ENCODE results near the gene RBMS3.

Gene RBMS3

DNA sequence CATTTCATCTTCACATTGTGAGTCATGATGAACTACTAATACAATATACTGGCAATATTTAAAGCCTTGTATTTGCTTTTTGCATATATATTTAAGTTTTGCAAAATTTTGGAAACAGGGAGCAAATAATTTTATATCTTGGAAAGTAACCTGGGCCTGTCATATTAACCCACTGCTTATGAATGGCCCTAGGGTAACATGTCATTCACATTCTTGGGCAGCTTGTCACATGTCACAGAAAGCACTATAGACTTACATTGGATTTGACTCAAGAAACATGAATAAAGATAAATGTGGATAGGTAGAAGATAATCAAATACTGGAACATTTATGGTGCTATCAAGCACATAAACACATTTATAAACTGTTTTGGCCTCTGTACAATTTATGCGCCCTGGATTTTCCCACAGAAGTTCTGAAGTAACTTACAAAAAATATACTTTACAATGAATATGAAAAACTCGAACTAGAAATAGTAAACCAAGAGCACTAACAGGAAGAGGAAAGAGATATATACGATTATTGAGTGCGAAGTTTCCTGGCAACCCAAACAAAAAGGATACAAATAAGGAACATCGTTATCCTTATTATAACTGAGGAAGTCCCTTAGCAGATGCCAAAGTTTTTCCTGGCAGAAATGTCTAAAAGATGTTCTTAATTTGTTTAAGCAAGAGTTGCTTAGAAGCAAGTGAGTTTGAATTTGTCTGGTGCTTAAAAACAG is 257.2 kb downstream of the RBMS3 start:
- DNase-seq: no peak

DNA sequence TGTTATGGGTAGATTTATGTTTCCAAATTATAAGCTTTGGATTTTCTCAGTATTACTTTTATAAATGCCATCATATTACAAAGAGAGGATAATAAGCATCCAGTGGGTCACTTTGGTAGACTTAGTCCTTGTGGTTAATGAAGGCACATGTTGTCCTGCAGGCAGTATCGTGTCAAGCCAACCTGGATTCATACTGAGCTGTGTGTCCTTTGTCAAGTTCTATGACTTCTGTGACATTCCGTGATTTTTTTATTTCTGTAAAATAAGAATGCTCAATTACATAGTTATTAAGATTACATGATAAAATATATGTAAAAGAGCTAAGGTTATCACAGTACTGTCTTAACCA is 257.7 kb downstream of the RBMS3 start:
- no peak for DNase-seq

DNA sequence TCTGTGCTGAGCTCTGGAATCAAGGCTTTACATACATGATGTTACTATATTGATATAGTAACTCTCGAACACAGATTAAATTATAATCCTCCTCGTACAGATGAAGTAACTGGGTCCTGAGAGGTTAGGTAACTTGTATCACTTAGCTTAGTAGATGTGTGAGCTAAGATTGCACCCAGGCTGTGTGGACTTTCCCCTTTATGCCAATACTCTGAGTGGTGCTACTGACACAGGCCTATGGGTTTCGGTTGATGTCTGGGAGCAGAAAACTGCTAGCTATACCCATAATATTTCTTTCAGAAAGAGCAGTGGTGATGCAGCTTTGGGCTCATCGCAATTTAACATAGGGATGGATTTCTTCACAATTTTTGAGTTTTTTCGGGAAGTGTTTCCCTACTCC is 259.7 kb downstream of the RBMS3 start:
- DNase-seq: no peak

DNA sequence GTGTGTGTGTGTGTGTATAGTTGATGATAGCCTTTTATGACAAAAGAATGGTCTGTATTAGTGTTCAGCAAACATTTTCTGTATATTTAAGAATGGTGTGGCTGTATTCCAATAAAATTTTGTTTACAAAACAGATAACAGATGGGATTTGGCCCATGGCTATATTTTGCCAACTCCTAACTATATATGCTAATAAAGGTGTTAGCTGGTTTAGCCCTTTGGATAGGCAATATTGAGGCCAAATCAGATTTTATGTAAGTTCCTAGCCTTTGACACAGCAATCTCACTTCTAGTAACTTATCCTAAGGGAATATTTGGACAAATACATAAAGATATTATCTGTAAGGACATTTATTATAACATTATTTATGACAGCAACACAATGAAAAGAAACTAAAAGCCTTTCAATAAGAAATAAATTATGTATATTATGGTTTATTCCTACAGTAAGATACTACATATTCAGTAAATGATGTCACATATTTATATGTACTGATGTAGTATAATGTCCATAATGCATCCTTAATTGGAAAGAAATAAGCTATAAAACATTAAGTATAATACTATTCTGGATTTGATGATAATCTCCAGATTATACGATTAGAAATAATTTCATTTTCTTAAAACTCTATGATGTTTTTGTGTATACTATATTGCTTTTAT is 264.0 kb downstream of the RBMS3 start:
- DNase-seq: no peak

DNA sequence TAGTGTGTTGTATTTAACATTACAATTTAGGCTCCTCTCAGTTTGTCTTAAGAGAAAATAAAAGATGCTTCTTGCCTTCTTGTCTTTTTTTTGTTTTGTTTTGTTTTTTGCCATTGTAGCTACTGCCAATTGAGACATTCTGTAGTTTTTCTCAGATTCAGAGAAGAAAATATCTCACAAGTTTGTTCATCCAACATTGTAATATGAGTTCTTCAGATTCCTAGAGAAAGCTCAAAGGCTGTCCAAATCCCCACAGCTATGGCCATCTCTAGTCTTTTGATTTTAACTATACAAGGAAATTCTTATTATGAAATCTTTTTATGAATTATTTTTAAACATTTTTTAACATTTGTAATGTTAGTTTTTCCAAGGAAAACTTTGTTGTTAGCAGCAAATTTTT is 264.7 kb downstream of the RBMS3 start:
- no peak for DNase-seq

DNA sequence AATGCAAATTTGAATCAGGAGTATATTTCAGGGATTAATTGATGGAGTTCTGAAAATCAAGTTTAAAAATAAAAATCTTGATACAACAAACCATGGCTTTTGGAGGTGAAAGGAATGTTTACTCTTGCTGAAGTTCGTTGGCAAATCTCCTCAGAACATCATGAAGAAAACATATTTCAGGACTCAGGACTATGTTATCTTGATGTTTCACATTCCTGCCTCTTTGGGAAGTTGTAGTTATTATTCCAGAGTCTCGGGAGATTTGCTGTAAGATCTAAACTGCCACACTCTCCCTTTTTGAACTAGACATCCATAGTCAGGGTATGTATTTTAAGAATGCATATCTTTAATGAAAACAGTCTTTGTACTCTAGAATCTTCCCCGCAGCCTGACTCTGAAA is 271.2 kb downstream of the RBMS3 start:
- no peak for DNase-seq

DNA sequence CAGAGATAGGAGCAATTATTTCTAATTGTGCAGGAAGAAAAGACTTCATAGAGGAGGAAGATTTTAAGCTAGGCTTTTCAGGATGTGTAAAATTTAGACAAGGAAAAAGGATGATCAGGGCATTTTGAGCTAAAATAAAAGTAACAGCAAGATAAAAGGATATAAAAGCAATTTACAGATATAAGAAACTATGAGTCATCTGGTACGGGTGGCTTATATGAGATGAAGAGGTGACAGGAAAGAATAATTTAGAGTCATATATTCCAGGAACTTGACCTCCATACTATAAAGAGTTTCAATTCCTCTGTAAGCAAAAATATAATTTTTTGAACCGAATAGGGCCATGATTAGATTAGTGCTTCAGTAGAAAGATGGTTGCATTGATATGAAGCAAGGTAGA is 273.7 kb downstream of the RBMS3 start:
- no peak for DNase-seq

DNA sequence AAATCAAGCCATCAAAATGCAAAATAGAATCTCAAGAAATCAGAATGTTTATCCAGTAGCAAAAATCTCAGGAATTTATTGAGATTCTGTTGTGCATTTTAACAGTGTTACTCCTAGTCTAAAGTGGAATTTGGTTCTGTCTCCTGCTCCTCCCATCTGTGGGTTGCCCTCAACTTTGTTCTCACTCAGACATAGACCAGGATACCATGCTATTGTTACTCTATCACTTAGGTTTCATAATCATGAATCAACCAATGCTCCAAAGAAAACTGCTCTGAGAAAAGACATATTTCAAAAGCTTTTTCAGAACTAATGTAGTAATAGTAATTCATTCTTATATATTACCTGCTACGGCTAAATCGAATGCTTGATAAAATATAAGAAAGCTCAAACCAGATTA is 274.7 kb downstream of the RBMS3 start:
- DNase-seq: no peak

DNA sequence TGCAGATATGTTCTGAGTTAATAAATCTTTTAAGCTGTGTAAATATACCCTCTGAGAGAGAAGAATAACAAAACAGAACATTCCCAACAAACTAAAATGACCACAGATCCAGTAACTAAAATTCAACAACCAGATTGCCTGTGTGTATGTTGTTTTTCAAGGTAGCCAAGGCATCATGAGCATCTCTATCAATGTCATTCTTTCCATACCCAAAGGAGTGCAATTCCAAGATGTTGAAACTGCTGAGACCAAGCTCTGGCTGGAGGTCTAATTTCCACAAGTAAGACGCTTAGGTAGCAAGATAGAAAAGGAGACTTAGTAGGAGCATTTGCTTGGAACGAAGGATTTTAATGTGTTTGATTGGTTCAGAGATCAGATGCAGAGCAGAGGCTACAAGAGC is 276.3 kb downstream of the RBMS3 start:
- no peak for DNase-seq

DNA sequence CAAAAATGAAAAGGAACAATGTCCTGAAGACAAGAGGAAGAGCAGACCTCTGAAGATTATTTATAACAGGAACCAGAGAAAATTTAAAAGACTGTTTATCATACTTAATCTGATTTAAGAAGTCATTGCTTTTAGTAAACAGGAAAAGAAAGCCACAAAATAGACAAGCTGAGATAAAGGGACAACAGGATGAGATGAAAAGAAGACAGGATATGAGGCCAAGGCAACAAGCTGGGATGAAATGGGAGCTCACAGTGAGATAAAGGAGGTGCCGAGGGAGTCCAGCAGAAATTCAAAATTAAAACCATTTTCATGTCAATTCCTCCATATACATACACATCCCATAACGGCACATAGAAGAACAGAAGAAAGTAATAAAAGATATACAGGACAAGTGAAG is 277.0 kb downstream of the RBMS3 start:
- DNase-seq: no peak

DNA sequence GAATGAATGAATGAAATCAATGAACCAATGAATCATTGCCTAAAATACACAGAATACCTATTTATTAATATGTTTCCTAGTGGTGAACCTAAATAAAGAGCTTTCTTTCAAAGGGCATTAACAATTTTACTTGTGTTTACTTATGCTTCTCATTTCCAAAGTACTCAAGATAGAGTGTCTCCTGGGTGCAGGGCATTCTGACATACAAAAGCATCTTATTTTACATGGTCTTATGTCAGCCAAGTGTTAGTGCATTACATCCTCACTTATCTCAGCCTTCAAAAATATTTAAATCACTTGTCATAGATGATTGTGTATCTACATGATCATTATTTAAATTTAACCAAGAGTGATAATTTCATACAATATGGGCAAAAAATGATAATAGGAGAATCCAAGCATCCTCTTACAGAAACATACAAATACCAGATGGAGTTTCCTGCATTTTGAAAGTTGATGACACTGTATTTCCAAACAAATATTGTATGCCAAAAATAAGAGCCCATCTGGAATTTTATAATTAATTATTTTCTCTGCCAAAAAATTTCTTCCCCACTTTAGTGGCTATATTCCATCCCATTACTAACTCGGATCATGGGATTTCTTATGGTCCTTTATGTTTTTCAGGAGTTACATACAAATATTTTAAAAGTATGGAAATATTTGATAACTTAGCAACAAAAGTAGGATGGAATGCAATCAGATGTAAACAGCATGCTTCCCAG is 279.0 kb downstream of the RBMS3 start:
- DNase-seq: no peak

DNA sequence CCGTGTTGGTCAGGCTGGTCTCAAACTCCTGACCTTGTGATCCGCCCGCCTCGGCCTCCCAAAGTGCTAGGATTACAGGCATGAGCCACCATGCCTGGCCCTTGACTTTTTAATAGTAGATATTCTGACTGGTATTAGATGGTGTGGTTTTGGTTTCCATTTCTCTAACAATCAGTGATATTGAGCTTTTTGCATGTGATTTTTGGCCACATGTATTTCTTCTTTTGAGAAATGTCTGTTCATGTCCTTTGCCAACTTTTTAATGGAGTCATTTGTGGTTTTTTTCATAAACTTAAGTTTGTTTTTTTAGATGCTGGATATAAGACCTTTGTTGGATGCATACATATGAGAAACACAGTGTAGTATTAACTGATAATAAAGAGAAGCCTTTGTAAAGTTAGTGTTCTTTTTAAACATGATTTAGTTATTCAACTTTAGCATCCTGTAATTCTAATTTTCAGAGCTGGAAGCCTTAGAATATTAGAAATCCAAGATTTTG is 280.8 kb downstream of the RBMS3 start:
- DNase-seq: no peak

DNA sequence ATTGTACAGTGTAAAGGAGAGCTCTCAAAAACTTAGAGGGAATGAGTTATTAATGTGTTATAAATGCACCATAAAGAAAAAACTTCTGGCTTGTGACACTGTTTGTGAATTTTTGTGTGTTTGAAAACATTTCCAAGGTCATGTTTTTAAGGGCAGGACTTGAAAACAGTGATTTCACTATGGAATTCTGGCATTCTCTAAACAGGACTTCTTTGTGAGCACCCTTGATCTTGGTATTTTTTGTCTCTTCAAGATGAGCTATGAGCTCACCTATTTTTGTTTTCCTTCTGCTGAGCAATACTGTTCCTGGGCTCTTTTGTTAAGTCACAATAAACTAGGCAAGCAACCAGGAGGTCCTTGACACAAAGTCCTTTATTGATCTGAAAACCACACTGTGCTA is 284.4 kb downstream of the RBMS3 start:
- DNase-seq: no peak

DNA sequence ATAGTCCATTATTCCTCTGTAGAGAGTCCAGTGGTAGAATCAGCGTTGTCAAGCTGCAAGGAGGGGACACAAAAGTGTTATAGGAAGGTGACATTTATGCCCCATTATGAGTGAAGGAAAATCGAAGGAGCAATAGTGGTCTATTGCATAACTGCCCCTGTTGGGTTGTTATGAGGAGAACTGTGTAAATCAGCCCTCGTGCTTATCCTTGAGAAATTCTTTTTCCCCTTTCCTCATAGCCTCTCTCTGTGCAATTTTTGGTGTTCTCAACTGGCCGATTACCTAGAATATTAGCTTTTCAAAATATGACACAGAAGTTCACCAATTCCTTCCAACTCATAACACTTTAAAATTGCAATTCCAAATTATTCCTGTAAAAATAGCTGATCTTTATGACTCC is 286.6 kb downstream of the RBMS3 start:
- no peak for DNase-seq

DNA sequence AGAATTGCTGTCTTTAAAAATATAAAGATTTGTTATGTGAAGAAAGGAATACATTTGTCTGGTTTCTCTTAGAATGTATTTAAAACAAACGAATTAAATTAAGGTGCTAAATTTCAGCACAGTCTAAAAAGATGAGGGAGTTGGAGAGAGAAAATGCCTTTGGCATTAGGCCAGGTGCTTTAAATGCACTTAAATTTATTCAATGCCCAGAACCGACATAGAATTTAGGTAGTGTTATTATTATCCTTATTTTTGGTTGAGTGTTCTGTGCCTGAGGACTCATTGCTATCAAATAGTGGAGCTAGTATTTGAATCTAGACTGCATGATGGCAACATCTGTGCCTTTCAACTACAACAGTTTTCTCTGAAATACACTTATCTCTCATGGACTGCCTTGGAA is 287.5 kb downstream of the RBMS3 start:
- DNase-seq: no peak

DNA sequence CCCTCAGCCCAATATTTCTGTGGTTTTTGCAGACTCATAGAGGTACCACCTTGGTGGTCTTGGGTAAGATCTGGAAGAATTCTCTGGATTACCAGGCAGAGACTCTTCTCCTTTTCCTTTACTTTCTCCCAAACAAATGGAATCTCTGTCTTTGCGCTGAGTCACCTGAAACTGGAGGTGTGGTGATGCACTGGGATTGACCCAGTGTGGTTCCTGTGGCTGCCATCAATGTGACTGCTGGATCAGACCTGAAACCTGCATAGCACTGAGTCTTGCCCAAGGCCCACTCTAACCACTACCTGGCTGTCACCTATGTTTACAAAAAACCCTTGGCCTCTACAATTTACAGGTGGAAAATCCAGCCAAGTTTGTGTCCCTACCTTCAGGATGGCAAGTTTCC is 295.3 kb downstream of the RBMS3 start:
- DNase-seq: no peak

DNA sequence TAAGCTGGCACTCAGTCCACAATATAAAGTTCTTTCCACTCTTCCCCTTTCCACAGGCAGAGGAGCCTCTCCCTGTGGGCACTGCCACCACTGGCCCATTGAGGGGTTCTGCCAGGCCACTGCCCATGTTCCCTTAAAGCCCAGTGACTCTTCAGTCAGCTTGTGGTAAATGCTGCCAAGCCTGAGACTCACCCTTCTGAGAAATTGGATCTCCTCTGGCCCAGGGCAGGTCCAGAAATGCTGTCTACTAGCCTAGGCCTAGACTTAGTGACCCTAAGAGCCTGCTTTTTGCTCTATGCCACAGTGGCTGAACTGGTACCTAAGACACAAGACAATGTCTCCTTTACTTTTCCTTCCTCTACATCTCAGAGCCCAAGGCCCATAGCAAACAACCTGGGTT is 295.8 kb downstream of the RBMS3 start:
- DNase-seq: no peak

DNA sequence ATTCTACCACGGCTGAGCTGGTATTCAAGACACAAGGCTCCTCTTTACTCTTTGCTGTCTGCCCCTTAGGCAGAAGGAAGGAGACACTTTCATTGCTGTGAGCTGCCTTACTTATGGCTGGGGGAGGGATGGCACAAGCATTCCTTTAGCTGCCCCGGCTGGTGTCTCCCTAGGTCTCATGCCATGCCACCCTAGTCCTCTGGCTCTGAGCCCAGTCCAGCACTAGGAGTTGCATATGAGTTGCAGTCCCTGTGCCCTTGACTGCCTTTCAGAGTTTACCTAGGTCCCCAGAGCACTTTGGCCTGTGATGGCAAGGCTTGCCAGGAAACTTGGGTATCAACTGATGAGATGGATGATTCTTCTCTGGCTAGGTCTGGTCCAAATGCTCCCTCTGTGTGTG is 296.4 kb downstream of the RBMS3 start:
- no peak for DNase-seq

DNA sequence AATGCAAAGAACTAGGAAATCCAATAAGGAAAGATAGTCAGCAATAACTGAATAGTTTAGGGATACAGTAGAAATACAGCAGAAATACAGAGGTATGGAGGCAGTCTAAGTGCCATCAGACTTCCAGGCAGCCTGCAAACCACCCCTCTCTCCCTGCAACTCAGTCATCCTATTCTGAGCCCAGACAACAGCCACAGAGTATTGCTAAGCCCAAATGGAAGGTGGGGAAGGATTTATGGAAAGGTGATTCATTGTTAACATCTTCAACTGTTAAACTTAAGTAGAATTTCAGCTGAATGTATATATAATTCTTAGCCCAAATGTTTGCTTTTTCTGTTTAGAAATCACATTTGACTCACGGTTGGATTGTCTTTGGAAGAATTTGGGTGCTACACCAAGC is 300.4 kb downstream of the RBMS3 start:
- DNase-seq: no peak

DNA sequence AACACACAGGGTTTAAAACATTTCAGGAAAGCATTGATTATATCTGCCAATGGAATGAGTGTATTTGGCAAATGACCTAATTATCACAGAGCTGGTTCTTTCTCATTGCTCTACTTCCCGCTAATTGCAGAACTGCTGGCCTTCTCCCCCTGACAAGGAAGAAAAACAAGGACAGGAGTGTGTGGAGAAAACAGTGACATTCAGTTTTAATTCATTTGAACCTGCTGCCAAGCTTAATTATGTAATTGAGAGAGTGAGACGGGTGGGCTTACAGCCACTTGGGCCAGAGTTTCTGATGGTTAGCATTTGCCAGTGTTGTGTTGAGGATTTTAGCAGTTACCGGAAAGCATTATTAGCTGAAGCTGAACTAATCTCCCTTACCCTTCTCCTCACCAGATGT is 301.4 kb downstream of the RBMS3 start:
- DNase-seq: no peak

DNA sequence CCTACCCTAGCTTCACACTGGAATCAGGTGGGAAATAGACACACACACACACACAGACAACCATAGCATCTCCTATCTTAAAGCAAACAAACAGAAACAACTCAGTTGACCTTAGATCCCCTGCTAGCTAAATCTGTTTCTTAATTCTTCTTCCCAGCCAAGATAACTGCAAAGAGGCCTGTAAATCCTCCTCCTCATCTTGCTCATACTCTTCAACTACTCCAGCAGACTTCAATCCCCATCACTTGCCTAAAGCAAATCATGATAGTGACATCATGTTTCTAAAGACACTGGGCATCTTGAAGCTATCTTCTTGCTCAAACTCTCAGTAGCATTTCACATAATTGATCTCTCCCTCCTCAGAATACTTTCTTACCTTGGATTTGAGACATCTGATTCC is 303.0 kb downstream of the RBMS3 start:
- DNase-seq: no peak

DNA sequence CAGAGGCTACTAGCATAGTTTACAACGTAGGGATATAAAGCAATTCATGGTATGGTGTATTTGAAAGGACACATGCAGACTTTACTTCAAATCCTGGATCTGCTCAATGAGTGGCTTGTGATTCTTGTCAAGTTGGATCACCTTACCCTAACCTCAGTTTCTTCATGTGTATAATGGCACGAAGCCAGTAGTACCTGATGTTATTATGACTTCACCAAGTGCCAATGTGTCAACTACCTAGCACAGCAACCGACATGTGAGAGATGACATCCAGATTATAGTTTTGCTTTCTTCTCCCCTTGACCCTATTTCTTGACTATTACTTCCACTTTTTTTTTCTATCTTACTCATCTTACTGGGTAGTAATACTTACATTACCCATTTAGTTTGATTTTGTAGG is 304.5 kb downstream of the RBMS3 start:
- DNase-seq: no peak

DNA sequence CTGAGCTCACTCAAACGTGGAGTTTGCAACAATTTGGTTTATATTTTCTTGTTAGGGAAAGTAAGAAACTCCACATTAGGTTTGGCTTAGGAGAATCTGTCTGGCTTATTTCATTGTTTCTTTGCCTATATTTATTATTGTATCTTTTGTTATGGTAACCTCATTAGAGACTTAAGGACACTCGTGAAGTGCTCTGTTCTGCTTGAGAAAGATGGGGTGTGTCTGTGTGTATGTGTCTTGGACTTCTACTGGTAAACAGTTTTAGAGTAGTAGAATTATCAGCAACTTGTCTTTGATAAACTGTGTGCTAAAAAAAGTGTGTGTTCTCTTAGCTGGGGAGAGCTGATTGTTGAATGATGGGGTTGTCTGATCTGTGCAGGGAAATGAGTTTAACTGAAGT is 306.5 kb downstream of the RBMS3 start:
- DNase-seq: no peak

DNA sequence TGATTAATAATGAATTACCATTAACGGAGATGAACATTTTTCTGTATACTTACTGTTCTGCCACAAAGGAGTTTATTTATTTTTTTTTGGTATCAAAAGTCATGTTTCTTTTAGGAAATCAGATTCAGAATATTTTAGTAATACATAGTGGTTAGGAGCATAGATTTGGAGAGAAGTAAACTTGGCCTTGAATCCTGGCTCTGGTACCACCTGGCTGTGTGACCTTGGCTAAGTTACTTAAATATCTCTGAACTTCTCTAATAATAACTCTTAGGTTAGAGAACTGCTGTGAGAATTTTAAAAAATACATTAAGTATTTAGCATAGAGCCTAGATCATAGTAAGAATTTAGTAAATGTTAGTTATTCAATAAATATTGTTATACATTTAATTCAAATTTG is 309.1 kb downstream of the RBMS3 start:
- DNase-seq: no peak

All from Kasumi-1 (cell line).